Kidney epithelial cell (primary cell): ENCODE data around the gene ETNK2. TPM values are rescaled to one million over a fixed set of nuclear protein-coding genes. Genes with fewer than 3 reads are reported as not detected.
A peak's percentile ranks its signal among the peaks of the same experiment; 100 is the strongest.

Source experiments
- DNase-seq: peaks from one replicate; pipeline ENCODE4 v3.0.0-alpha.2; 2010; ENCODE audit warnings: low read depth
- H3K27me3 ChIP-seq: 2 replicates; pipeline ENCODE4 v1.6.0; 2011; ENCODE audit warnings: low read length; ENCODE audit not compliant: control insufficient read depth, insufficient read depth
- H3K36me3 ChIP-seq: 2 replicates; pipeline ENCODE4 v1.5.1; 2011; ENCODE audit warnings: low read length; ENCODE audit not compliant: control insufficient read depth, insufficient read depth
- H3K4me3 ChIP-seq: 2 replicates; pipeline ENCODE4 v1.5.1; 2011; ENCODE audit warnings: low read depth, mild to moderate bottlenecking, control low read depth, low read length
- CTCF ChIP-seq: IDR thresholded peaks from 2 replicates; pipeline ENCODE4 v1.5.1; 2011; ENCODE audit warnings: mild to moderate bottlenecking, moderate library complexity, low read length, control low read depth, inconsistent platforms; ENCODE audit not compliant: insufficient read depth, poor library complexity, severe bottlenecking
- total RNA-seq: library from RNA; depleted of rRNA; stranded (reverse); fragments of >200 nt; gene quantifications from 2 replicates; pipeline ENCODE4 v1.2.3, GENCODE V29; 2015

The ETNK2 gene
- total RNA-seq, 1 donor from 2014 or later, result 29.5 TPM

GRCh38 chr1:204128464-204128963, 23.3 kb downstream of the ETNK2 start:
- DNase-seq, result no peak
- Histone ChIP-seq H3K27me3 (no peaks in the 10 kb centered on the region), H3K4me3 (no peak overlapping the region), H3K36me3 (no peaks in the 10 kb centered on the region)
- no peak for TF ChIP-seq CTCF

- H3K36me3 ChIP-seq, result no peaks in the 10 kb centered on the region
- DNase-seq, result no peak
- H3K27me3 ChIP-seq, result no peaks in the 10 kb centered on the region
- peak; percentile 99 for TF ChIP-seq CTCF
- no peak overlapping the region for H3K4me3 ChIP-seq
Measured at GRCh38 chr1:204127597-204128242, 24.1 kb downstream of the ETNK2 start.

- no peaks in the 10 kb centered on the region for H3K27me3 ChIP-seq
- no peaks in the 10 kb centered on the region for H3K36me3 ChIP-seq
- no peak for TF ChIP-seq CTCF
- DNase-seq, result no peak
- H3K4me3 ChIP-seq, result no peak overlapping the region
Measured at GRCh38 chr1:204126956-204127355, 24.9 kb downstream of the ETNK2 start.

GRCh38 chr1:204126386-204126785, 25.5 kb downstream of the ETNK2 start:
- H3K27me3 ChIP-seq, result no peaks in the 10 kb centered on the region
- no peak for DNase-seq
- no peak overlapping the region for H3K4me3 ChIP-seq
- TF ChIP-seq CTCF, result no peak
- H3K36me3 ChIP-seq, result no peaks in the 10 kb centered on the region

GRCh38 chr1:204125759-204126351, 26.0 kb downstream of the ETNK2 start:
- Histone ChIP-seq H3K36me3 (no peaks in the 10 kb centered on the region), H3K27me3 (no peaks in the 10 kb centered on the region), H3K4me3 (no peak overlapping the region)
- no peak for TF ChIP-seq CTCF
- DNase-seq, result no peak

- H3K4me3 ChIP-seq, result no peak overlapping the region
- no peak for TF ChIP-seq CTCF
- DNase-seq, result no peak
- no peaks in the 10 kb centered on the region for H3K36me3 ChIP-seq
- H3K27me3 ChIP-seq, result no peaks in the 10 kb centered on the region
Measured at GRCh38 chr1:204124639-204125038, 27.2 kb downstream of the ETNK2 start.
